Measurements from ENCODE around the gene MRPL16.

DNA sequence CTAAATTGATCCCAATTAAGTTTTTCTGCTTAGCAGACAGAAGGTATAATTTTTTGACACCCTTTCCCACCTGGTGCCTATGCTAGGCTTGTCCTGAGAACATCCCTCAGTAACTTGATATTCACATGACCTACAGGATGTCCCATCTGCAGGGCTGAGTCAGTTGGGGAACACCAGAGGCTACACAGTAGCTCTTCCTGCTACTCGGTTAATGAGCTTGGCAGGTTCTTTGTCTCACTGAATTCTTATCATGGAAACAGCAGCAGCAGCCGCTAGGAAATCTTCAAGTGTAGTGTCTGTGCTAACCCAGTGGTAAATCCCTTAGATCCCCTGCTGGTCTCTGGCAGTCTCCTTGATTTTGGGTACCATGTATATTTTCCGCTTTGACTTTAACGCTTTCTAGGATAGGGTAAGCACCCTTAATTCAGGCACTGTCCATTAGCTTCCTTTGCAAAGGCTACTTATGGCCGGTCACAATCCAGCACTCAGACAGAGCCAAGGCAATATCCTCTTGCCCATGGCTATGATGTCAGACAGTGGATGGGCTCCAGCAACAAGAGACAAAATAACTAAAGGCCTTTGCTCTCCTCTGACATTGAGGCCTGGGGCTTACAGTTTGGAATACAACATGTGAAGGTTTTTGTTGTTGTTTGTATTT lies 8.5 kb downstream of the MRPL16 start:
- TF ChIP-seq, protein P1, sequence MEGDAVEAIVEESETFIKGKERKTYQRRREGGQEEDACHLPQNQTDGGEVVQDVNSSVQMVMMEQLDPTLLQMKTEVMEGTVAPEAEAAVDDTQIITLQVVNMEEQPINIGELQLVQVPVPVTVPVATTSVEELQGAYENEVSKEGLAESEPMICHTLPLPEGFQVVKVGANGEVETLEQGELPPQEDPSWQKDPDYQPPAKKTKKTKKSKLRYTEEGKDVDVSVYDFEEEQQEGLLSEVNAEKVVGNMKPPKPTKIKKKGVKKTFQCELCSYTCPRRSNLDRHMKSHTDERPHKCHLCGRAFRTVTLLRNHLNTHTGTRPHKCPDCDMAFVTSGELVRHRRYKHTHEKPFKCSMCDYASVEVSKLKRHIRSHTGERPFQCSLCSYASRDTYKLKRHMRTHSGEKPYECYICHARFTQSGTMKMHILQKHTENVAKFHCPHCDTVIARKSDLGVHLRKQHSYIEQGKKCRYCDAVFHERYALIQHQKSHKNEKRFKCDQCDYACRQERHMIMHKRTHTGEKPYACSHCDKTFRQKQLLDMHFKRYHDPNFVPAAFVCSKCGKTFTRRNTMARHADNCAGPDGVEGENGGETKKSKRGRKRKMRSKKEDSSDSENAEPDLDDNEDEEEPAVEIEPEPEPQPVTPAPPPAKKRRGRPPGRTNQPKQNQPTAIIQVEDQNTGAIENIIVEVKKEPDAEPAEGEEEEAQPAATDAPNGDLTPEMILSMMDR (IDR thresholded peaks at IDR 0.05), result no peak
- TF ChIP-seq POLR2A (IDR thresholded peaks at IDR 0.05), result no peak

Data from ovary (tissue), 3 donors.